ENCODE data around the gene RPL39L. TPM values are rescaled to one million over a fixed set of nuclear protein-coding genes. Genes with fewer than 3 reads are reported as not detected.

The RPL39L gene
- total RNA-seq, 6 donors from 2014 or later: 1.6 to 8.2 (median 4.8) TPM

GRCh38 chr3:187162265-187162953 lies 23.1 kb upstream of the RPL39L start:
- peaks cover 0 to 5% (median 2%) of the 10 kb centered on the region in 4 donors for H3K9me3 ChIP-seq
- no peak for TF ChIP-seq CTCF (IDR thresholded peaks at IDR 0.05)
- TF ChIP-seq POLR2A (IDR thresholded peaks at IDR 0.05): no peak
- no peak for TF ChIP-seq EP300 (IDR thresholded peaks at IDR 0.05)
- TF ChIP-seq POLR2AphosphoS5 (IDR thresholded peaks at IDR 0.05): no peak
- no peak overlapping the region for H3K4me3 ChIP-seq
- ATAC-seq (ENCODE audit: low FRiP score in 2 of 2) (no peak), DNase-seq (no peak)
- no peaks in the 10 kb centered on the region for H3K27me3 ChIP-seq
- H3K27ac ChIP-seq: no peak overlapping the region
- no peaks in the 10 kb centered on the region for H3K36me3 ChIP-seq
- whole genome bisulfite sequencing, 2 donors: 69 to 76% methylated on average over 6 of the region's 6 CpGs
- peaks cover 0 to 7% (median 0%) of the 10 kb centered on the region in 4 donors for H3K4me1 ChIP-seq

GRCh38 chr3:187161556-187161955 lies 22.3 kb upstream of the RPL39L start:
- Histone ChIP-seq H3K36me3 (no peaks in the 10 kb centered on the region), H3K27ac (no peak overlapping the region), H3K27me3 (no peaks in the 10 kb centered on the region), H3K4me3 (no peak overlapping the region), H3K4me1 (peaks cover 0 to 7% (median 0%) of the 10 kb centered on the region in 4 donors), H3K9me3 (peaks cover 0 to 5% (median 2%) of the 10 kb centered on the region in 4 donors)
- DNase-seq: no peak
- ATAC-seq (ENCODE audit: low FRiP score in 2 of 2): no peak
- TF ChIP-seq POLR2A (IDR thresholded peaks at IDR 0.05): no peak
- TF ChIP-seq POLR2AphosphoS5 (IDR thresholded peaks at IDR 0.05): no peak
- no peak for TF ChIP-seq CTCF (IDR thresholded peaks at IDR 0.05)
- no peak for TF ChIP-seq EP300 (IDR thresholded peaks at IDR 0.05)

GRCh38 chr3:187150599-187150998 lies 11.3 kb upstream of the RPL39L start:
- Histone ChIP-seq H3K27ac (no peak overlapping the region), H3K36me3 (no peaks in the 10 kb centered on the region), H3K4me3 (no peak overlapping the region), H3K9me3 (no peaks in the 10 kb centered on the region), H3K27me3 (no peaks in the 10 kb centered on the region), H3K4me1 (no peaks in the 10 kb centered on the region)
- TF ChIP-seq CTCF (IDR thresholded peaks at IDR 0.05) (peak in 2 of 6 experiments; percentile 14 to 18), POLR2A (IDR thresholded peaks at IDR 0.05) (no peak)
- ATAC-seq (ENCODE audit: low FRiP score in 2 of 2) (no peak), DNase-seq (no peak)
- 73 to 86% methylated on average over 2 of the region's 2 CpGs for WGBS, 2 donors

- no peak for ATAC-seq (ENCODE audit: low FRiP score in 2 of 2)
- Histone ChIP-seq H3K4me3 (no peak overlapping the region), H3K27ac (no peak overlapping the region), H3K36me3 (no peaks in the 10 kb centered on the region), H3K27me3 (no peaks in the 10 kb centered on the region), H3K9me3 (peaks cover 0 to 3% (median 2%) of the 10 kb centered on the region in 4 donors), H3K4me1 (no peaks in the 10 kb centered on the region)
- WGBS, 2 donors: 83 to 91% methylated on average over 7 of the region's 7 CpGs
- no peak for DNase-seq
- TF ChIP-seq EP300 (IDR thresholded peaks at IDR 0.05) (no peak), CTCF (IDR thresholded peaks at IDR 0.05) (no peak), POLR2AphosphoS5 (IDR thresholded peaks at IDR 0.05) (no peak), POLR2A (IDR thresholded peaks at IDR 0.05) (no peak)
Measured at GRCh38 chr3:187150186-187150585, 10.9 kb upstream of the RPL39L start.

GRCh38 chr3:187146389-187146788 lies 7.1 kb upstream of the RPL39L start:
- DNase-seq: no peak
- TF ChIP-seq CTCF (IDR thresholded peaks at IDR 0.05) (no peak), POLR2AphosphoS5 (IDR thresholded peaks at IDR 0.05) (no peak), EP300 (IDR thresholded peaks at IDR 0.05) (no peak), POLR2A (IDR thresholded peaks at IDR 0.05) (no peak)
- H3K27ac ChIP-seq: no peak overlapping the region

More at GRCh38 chr3:187146389-187146788, 7.1 kb upstream of the RPL39L start:
- H3K4me3 ChIP-seq: no peak overlapping the region
- WGBS, 2 donors: 55 to 72% methylated on average over 3 of the region's 3 CpGs
- no peaks in the 10 kb centered on the region for H3K4me1 ChIP-seq
- H3K36me3 ChIP-seq: no peaks in the 10 kb centered on the region
- H3K27me3 ChIP-seq: no peaks in the 10 kb centered on the region
- H3K9me3 ChIP-seq: peaks cover 0 to 7% (median 5%) of the 10 kb centered on the region in 4 donors
- ATAC-seq (ENCODE audit: low FRiP score in 2 of 2): no peak

Measured in upper lobe of left lung (tissue), 6 donors.